ENCODE data around the gene COQ9.
A peak's percentile ranks its signal among the peaks of the same experiment; 100 is the strongest.

Gene COQ9

GRCh38 chr16:57462209-57462977, 15.1 kb downstream of the COQ9 start, which contains the start of gene POLR2C (continued):
- TF ChIP-seq, protein P1, sequence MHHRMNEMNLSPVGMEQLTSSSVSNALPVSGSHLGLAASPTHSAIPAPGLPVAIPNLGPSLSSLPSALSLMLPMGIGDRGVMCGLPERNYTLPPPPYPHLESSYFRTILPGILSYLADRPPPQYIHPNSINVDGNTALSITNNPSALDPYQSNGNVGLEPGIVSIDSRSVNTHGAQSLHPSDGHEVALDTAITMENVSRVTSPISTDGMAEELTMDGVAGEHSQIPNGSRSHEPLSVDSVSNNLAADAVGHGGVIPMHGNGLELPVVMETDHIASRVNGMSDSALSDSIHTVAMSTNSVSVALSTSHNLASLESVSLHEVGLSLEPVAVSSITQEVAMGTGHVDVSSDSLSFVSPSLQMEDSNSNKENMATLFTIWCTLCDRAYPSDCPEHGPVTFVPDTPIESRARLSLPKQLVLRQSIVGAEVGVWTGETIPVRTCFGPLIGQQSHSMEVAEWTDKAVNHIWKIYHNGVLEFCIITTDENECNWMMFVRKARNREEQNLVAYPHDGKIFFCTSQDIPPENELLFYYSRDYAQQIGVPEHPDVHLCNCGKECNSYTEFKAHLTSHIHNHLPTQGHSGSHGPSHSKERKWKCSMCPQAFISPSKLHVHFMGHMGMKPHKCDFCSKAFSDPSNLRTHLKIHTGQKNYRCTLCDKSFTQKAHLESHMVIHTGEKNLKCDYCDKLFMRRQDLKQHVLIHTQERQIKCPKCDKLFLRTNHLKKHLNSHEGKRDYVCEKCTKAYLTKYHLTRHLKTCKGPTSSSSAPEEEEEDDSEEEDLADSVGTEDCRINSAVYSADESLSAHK (tag by site-specific recombination; IDR thresholded peaks at IDR 0.05), result 0 out of 2 replicates have a peak, but pooled peaks have one; percentile 37
- TF ChIP-seq HOXD13 (CRISPR knock-in tag; IDR thresholded peaks at IDR 0.05; ENCODE audit: borderline replicate concordance) (no peak), ZNF341 (tag by site-specific recombination; IDR thresholded peaks at IDR 0.05; ENCODE audit: low read depth) (no peak), ZNF621 (tag by site-specific recombination; IDR thresholded peaks at IDR 0.05) (no peak), ZNF549 (tag by site-specific recombination; IDR thresholded peaks at IDR 0.05) (no peak), KLF7 (tag by site-specific recombination; IDR thresholded peaks at IDR 0.05; ENCODE audit: borderline replicate concordance) (no peak), RBAK (tag by site-specific recombination; IDR thresholded peaks at IDR 0.05) (no peak), ZNF133 (tag by site-specific recombination; IDR thresholded peaks at IDR 0.05) (no peak), KLF16 (tag by site-specific recombination; IDR thresholded peaks at IDR 0.05) (peak; percentile 85), GLI4 (tag by site-specific recombination; IDR thresholded peaks at IDR 0.05) (no peak), ZNF677 (tag by site-specific recombination; IDR thresholded peaks at IDR 0.05) (no peak), ZNF596 (tag by site-specific recombination; IDR thresholded peaks at IDR 0.05) (no peak), ZBTB20 (tag by site-specific recombination; IDR thresholded peaks at IDR 0.05) (peak; percentile 57; the same call in 1 of the 2 replicates), ZNF324 (tag by site-specific recombination; IDR thresholded peaks at IDR 0.05) (peak; percentile 29; the same call in 1 of the 2 replicates), TCF7L2 (IDR thresholded peaks at IDR 0.05; ENCODE audit: borderline replicate concordance, low read depth, low read length) (no peak), ZNF239 (tag by site-specific recombination; IDR thresholded peaks at IDR 0.05) (peak; percentile 32; the same call in 1 of the 2 replicates), ZNF701 (tag by site-specific recombination; IDR thresholded peaks at IDR 0.05) (no peak), ZNF777 (tag by site-specific recombination; IDR thresholded peaks at IDR 0.05; ENCODE audit: borderline replicate concordance) (no peak), ZNF660 (tag by site-specific recombination; IDR thresholded peaks at IDR 0.05) (peak; percentile 95), ZNF560 (tag by site-specific recombination; IDR thresholded peaks at IDR 0.05; ENCODE audit: borderline replicate concordance) (no peak), ZNF37A (tag by site-specific recombination; IDR thresholded peaks at IDR 0.05) (no peak), SCRT1 (tag by site-specific recombination; IDR thresholded peaks at IDR 0.05; ENCODE audit: borderline replicate concordance) (no peak), GLIS1 (tag by site-specific recombination; IDR thresholded peaks at IDR 0.05) (no peak), ZNF23 (tag by site-specific recombination; IDR thresholded peaks at IDR 0.05; ENCODE audit: borderline replicate concordance) (no peak), BCL11B (tag by site-specific recombination; IDR thresholded peaks at IDR 0.05; ENCODE audit: low read depth) (no peak), ZSCAN4 (tag by site-specific recombination; IDR thresholded peaks at IDR 0.05) (no peak), ZNF624 (tag by site-specific recombination; IDR thresholded peaks at IDR 0.05) (no peak), MYNN (tag by site-specific recombination; IDR thresholded peaks at IDR 0.05; ENCODE audit: borderline replicate concordance) (no peak)
- TF ChIP-seq, protein P2, sequence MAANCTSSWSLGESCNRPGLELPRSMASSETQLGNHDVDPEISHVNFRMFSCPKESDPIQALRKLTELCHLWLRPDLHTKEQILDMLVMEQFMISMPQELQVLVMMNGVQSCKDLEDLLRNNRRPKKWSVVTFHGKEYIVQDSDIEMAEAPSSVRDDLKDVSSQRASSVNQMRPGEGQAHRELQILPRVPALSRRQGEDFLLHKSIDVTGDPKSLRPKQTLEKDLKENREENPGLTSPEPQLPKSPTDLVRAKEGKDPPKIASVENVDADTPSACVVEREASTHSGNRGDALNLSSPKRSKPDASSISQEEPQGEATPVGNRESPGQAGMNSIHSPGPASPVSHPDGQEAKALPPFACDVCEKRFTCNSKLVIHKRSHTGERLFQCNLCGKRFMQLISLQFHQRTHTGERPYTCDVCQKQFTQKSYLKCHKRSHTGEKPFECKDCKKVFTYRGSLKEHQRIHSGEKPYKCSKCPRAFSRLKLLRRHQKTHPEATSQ (tag by site-specific recombination; IDR thresholded peaks at IDR 0.05), result peak; percentile 86
- TF ChIP-seq, protein P3, sequence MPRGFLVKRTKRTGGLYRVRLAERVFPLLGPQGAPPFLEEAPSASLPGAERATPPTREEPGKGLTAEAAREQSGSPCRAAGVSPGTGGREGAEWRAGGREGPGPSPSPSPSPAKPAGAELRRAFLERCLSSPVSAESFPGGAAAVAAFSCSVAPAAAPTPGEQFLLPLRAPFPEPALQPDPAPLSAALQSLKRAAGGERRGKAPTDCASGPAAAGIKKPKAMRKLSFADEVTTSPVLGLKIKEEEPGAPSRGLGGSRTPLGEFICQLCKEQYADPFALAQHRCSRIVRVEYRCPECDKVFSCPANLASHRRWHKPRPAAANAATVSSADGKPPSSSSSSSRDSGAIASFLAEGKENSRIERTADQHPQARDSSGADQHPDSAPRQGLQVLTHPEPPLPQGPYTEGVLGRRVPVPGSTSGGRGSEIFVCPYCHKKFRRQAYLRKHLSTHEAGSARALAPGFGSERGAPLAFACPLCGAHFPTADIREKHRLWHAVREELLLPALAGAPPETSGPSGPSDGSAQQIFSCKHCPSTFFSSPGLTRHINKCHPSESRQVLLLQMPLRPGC (tag by site-specific recombination; IDR thresholded peaks at IDR 0.05), result peak; percentile 53; the same call in 1 of the 2 replicates
- TF ChIP-seq, protein P4, sequence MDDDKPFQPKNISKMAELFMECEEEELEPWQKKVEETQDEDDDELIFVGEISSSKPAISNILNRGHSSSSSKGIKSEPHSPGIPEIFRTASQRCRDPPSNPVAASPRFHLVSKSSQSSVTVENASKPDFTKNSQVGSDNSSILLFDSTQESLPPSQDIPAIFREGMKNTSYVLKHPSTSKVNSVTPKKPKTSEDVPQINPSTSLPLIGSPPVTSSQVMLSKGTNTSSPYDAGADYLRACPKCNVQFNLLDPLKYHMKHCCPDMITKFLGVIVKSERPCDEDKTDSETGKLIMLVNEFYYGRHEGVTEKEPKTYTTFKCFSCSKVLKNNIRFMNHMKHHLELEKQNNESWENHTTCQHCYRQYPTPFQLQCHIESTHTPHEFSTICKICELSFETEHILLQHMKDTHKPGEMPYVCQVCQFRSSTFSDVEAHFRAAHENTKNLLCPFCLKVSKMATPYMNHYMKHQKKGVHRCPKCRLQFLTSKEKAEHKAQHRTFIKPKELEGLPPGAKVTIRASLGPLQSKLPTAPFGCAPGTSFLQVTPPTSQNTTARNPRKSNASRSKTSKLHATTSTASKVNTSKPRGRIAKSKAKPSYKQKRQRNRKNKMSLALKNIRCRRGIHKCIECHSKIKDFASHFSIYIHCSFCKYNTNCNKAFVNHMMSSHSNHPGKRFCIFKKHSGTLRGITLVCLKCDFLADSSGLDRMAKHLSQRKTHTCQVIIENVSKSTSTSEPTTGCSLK (tag by site-specific recombination; IDR thresholded peaks at IDR 0.05), result no peak
